Measurements from ENCODE around the gene WWTR1.

Gene WWTR1

DNA sequence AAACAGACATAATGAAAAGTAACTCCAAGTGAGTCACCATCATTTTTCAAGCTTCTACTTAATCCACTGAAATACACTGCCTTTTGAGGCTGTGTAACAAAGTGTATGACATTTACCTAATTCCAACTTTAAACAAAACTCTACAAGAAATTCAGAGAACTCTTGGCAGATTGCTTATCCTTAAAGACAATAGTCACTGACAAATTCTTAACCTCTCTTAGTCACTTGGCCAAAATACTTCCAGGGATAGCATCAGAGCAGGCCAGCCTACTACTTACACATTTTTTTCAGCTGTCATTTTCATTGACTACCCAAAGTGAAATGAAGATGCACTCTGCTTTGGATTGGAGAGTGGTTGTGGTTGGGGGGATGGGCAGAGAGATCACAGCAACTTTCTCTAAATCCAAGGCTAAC lies 3.6 kb downstream of the WWTR1 start:
- DNase-seq (ENCODE audit: low read depth in 2 of 2) = no peak

DNA sequence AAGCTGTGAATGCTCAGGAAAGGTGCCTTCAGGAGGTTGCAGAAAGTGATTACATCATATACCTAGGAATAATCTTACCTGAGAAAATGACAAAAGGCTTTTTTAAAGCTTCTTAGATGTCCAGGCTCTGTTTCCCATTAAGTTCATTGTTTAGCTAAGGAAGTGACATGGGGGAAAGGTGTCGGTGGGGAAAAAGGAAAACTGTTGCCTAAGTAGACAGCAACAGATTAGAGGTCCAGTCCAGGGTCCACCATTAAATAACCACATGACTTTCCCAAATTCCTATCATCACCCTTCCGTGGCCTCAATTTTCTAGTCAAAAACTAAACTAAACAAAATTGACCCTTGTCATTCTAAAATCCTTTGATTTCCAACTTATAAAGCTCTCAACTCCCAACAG lies 4.3 kb downstream of the WWTR1 start:
- no peak for DNase-seq (ENCODE audit: low read depth in 2 of 2)

DNA sequence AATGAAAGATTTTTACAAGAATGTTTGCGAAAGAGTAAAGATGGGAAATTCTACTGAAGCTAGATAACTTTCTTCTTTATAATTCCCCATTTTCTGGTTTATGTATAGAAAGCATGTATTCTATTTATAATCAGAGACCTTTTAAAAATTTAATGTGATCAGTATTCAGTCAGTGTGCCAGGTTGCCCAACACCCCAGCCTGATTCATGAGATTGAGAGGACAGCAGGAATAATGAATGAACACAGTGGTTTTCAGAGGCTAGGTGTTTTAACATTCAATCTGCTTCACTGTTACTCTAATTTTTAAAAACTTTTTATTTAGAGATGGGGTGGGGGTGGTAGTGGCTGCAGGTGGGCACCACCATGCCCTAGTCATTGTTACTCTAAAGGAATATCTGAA lies 4.7 kb downstream of the WWTR1 start:
- DNase-seq (ENCODE audit: low read depth in 2 of 2) = no peak

DNA sequence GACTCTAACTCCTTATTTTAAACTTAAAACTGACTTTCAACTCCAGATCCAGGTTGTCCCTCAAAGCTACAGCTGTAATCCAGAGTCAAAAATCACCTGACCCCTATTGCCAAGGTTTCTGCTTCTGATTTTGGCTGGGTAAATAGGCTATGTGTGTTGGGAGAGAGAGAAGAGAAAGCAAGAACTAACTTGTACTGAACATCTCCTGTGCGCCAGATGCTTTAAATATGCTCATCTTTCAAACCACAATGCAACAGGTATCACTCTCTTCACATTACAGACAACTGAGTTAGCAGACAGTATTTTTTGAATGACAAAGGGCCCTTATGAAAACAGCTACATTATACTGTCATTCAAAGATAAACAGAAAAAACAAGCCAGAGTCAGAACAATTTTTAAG lies 7.0 kb downstream of the WWTR1 start:
- DNase-seq (ENCODE audit: low read depth in 2 of 2) = no peak

DNA sequence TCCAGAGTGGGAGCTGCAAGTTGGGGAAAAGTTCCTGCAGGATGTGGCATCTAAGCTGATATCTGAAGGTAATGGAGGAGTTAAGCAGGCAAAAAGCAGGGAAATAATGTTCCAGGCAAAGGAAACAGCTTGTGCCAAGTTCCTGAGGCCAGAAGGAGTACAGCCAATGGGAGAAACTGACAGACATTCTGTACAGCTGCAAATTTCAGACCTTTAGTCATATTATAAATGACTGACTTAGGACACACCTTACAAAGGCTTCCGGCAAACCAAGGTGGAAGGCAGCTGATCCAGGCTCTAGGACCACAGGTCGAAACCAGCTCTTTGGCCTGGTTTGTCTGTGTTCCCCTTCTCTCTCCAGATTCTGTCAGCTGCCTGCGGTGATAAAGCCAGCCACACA lies 9.3 kb downstream of the WWTR1 start:
- DNase-seq (ENCODE audit: low read depth in 2 of 2) = no peak

DNA sequence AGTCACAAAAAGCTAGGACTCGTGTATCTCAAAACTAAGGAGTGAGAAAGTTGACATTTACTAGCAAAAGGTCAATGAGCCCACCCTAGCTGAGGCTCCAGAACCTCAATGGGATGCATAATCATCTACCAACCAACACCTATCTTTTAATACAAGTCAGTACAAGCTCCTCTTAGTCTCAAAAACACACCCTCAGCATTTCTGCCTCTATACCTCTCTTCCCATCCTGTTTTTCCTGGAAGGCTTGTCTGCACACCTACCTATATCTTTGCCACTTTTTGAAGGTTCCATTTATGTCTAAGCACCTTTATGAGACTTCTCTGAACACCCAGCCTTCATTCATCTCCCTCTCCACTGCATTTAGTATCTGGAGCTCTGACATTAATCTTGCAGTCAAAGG lies 10.0 kb downstream of the WWTR1 start:
- no peak for DNase-seq (ENCODE audit: low read depth in 2 of 2)

DNA sequence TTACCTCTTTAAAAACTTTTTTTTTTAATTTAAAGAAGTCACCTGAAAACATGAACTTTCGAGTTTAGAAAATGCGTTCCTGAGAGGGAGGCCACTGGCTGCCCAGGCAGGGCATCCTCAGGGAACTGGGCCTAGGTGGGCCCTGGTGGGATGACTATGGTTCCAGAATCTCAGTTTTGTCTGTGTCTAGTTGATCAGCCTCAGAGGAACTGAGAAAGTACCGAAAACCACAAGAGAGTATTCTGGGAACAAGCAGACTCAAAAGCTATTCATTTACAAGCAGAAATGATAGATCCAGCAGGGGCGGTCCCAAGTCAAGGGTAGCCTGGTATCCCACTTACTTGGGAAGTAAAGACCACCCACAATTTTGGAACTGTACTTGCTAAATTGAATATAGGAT lies 10.5 kb downstream of the WWTR1 start:
- no peak for DNase-seq (ENCODE audit: low read depth in 2 of 2)

DNA sequence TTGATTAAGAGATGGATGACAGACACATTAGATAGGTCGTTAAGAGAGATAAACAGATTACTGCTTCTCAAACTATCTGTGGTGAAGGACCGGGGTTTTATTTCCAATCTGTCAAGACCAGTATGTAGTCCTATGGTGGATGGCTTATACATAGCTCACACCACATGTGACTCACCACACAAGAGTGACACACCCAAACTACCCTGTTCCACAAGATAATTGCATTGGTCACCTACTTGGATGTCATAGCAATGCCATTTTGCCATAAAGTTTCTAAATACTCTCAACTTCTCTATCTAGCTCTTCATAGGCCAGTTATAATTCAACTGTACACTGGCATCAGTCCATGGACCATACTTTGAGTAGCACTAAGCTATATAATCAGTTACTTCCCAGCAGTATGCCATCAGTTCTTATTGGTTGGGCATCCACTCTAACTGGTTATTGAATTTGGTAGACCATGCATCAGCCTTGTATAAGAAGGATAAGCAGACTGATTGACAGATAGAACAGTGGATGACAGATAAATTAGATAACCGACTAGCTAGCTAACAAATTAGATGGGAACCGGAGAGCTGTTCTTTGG lies 11.6 kb downstream of the WWTR1 start:
- no peak for DNase-seq (ENCODE audit: low read depth in 2 of 2)

DNA sequence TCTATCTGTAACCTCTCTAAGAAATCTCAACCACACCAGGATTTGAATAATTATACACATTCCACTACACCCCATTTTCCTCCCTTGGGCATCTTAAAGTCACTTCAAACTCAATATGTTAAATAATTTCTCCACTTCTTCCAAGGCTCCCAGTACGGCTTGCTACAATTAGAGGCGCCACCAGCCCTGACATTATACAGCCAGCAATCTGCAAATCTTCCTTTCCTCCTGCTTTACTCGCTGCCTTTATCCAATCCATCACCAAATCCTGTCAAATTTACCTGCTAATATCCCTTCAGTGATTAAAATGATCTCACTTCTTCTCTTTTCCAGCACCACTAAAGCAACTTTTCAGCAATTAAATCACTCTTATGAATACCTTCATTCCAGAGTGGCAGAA lies 13.9 kb downstream of the WWTR1 start:
- DNase-seq (ENCODE audit: low read depth in 2 of 2) = no peak

DNA sequence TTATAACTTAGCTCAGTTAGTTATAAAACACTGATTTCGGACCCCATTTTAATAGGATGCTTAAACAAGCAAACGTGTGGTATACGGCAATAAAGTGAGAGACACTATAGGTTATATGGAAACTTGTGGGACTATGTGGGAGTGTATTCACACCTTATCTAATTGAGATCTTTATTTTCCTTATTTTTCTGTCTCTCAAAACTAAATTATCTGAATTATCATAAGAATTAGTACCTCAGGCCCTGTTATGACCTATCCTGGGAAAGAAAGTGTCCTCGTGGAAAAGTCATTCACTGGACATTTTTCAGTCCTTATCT lies 14.4 kb downstream of the WWTR1 start:
- no peak for DNase-seq (ENCODE audit: low read depth in 2 of 2)

DNA sequence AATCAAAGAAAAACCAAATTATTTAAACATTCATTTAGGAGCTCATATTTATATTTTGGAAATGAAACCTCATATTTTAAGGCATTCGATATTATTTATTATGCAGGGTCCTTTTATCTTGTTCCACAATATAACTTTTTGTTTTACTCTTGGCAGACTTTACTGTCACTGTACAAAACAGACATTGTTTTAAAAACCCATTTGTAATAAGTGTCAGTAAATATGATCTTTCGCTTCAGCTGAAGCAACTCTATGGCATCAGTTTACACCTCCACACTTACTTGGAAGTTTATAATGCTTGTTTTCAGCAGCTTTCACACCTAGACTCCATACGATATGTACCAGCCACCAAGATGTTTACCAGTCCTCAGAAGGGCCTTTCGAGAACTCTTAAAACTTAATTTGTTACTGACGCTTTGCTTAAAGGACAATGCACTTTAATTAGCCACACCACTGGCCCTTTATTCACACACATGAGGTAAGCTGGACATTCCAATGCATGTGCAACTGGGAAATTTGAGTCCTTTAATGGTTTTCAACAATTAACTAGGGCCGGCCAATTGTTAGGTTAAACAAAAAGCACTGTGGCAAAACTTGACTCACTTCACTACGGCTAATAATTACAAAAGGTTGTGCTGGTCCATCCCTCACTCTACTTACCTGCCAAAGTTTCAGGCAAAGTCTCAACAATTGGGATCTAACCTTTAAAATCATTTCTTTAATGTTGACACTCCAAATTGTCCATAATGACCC lies 16.7 kb downstream of the WWTR1 start:
- no peak for DNase-seq (ENCODE audit: low read depth in 2 of 2)

DNA sequence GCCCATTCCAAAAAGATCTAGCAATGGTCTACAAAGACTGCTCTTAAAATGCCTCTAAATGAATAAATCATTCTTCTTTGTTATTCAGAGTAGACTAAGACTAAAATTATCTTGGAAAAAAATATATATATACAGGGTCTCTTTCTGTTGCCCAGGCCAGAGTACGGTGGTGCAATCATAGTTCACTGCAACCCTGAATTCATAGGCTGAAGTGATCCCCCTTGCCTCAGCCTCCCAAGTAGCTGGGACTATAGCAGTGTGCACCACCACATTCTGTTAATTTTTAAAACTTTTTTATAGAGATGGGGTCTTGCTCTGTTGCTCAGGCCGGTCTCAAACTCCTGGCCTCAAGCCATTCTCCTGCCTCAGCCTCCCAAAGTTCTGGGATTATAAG lies 18.7 kb downstream of the WWTR1 start:
- no peak for DNase-seq (ENCODE audit: low read depth in 2 of 2)

DNA sequence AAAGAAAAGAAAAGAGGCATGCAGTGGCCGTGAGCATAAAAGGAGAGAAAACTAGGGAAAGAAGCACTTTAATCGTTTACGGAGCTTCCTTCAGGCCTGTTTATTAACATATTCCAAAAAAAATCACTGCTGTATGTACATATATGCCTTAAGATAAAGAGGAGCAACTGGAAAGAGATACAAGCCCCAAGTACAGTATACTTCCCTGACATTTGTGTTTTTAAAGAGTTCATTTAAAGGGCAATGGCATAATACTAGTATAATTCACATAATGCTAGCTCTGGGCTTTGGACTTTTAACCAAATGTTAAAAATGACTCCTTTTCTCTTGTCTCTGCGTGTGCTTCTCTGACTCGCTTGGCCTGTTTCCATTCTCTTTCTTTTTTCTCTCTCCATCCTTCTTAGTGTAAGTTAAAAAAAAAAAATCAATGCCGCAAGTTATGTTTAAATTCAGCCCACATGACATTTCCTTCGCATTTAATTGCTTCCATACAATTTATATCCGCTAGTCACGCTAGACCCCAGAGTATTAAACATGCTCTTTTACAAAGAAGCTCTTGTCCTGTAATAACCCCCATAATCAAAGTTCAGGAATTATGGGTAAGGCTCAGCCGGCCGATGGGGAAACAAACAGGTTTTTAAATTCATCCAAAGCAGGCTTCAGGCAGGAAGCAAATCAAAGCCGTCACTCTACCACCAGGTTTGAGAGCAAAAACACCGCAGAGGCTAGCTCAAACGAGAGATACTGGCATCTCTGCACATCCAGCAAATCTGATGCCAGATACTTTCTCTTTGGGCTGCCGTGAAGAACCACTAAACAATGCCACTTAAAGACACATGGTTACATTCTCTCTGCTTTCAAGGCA lies 19.4 kb downstream of the WWTR1 start:
- no peak for DNase-seq (ENCODE audit: low read depth in 2 of 2)

DNA sequence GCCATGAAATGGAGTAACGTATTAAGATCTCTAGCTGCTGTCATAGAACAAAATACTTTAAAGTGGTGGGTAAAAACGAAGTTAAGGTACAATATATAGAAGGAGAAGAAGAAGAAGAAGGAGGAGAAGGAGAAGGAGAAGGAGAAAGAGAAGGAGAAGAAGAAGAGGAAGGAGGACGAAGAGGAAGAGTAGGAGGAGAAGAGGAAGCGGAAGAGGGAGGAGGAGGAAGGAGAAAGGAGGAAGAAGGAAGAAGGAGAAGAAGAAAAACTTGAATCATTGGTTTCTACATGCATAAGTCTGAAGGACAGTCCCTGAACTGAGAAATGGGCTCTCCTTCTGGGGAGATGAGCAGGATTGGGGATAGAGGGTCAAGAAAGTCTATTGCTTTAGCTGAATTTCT lies 22.4 kb downstream of the WWTR1 start:
- DNase-seq (ENCODE audit: low read depth in 2 of 2) = no peak

DNA sequence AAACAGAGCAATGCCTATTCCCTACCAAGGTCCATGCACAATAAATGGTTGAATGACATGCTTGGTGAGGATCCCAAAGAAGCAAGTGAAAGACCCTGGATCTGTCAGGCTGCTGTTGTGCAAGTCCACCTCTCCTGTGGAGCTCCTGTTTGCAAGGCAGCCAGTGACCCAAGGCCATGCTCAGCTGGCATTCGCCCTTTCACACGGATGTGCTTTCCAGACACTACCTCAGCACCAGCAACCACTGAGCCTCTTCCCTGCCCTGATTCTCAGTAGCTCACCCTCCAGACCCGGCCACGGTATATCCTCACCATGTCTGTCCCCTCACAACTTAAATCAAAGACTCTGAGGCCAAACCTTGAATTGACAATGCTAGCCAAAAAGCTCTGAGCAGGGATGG lies 23.3 kb downstream of the WWTR1 start:
- DNase-seq (ENCODE audit: low read depth in 2 of 2) = no peak

DNA sequence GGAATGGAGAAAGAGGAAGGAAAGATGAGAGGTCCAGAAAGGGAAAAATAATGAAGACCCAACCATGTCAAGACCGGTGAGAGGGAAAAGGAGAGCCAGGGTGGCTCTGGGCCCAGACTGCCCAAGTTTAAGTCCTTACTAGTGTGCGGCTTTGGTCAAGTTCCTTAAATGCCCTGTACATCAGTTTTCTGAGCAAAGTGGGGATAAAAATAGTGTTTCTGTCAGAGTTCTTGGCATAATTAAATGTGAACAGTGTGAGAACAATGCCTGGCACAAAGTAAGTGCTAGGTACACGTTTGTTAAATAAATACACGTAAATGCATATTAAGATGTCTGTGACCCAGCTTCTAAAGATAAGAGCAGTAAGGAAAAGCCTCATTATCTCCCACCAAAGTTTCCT lies 23.8 kb downstream of the WWTR1 start:
- no peak for DNase-seq (ENCODE audit: low read depth in 2 of 2)

DNA sequence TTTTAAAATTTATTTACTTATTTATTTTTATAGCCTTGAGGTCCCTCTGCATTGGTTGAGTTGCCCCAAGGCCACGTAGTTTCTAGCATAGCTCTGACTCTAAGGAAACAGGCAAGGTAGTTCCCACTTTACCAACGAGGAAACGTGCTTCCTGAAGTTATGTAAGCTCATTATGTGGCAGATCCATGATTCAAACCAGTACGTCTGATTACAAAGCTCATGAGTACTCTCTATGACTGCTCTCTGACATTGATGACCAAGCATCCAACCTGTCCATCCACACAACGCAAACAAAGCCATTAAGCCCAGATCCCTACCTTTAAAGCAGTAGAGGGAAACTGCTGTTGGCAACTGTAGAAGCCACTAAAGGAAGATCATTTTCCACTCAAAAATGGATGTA lies 25.6 kb downstream of the WWTR1 start:
- no peak for DNase-seq (ENCODE audit: low read depth in 2 of 2)

DNA sequence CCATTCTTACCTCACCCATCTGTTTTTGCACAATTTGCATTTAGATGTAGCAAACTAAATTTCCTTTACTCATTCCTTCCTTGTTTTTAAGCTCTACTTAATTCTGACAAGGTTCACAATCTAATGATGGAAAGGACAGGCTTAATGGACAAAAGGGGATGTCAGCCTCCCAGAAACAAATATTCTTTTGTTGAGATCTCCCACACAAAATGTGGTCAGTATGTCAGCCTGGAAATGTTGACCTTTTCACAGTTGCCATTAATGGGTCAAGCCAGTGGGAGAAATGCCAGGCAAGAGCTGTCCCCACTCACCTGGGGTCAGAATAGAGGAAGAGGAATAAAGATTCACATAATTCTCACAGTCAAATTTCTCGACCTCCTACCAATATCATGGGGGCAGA lies 27.0 kb downstream of the WWTR1 start:
- DNase-seq (ENCODE audit: low read depth in 2 of 2) = no peak

DNA sequence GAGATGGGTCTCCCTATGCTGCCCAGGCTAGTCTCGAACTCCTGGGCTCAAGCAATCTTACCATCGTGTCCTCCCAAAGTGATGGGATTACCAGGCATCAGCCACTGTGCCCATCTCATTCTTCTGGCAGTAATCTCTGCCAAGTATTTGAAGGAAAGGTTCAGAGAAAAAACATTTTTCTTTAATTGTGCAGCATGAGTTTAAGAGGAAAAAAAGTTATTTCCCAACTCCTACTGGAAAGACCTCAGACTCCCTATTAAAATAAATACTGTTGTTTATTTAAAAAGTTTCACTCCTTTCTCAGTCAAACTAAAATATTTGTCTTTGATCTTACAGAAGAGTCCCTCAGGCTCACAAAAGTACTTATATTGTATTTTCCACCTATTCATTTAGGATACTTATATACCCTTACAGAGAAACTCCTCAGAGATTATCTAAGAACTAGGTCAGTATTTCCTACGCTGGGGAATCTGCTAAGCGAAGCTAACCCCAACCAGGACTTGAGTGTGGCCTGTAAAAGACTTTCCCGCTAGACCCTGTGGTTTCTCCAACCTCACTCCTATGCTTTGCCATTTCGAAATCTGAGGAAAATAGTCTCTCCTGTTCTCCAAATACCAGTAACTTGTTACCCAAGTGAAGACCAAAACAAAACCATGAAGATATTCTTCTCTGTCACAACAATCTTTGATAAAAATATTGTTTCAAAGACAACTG lies 28.7 kb downstream of the WWTR1 start:
- DNase-seq (ENCODE audit: low read depth in 2 of 2) = no peak

DNA sequence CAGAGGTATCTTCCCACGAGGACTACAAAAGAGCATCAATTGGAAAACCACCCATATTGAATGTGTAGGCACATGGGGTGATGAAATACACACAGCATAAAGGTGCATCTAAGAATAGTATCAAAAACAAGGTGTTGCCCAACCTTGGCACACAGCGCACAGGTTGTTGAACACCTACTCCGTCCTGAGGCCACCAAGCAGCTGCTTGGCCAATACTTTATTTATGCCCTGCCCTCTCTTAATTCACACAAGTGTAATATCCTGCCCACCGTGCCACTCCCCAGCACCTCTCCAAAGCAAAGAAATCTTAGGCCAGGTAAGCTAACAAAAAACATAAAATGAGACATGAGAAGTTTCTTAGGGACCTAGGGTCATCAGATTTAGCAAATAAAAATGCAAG lies 31.2 kb downstream of the WWTR1 start:
- DNase-seq (ENCODE audit: low read depth in 2 of 2) = no peak

DNA sequence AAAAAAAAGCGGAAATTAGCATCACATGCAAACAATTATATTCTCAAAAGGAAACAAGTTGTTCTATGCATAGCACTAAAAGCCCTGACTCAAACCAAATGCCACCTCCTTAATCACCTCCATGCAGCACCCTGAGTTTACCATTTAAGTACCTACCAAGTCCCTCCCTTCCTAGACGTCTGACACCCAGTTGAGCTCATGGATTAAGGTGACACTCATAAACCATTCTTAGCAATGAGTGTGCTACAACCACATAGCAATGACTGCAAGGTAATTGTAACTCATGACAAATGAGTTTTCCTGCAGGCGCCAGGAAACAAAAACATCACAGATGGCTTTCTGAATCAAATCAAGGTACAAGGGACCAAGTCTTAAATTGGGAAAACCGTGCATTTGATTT lies 32.0 kb downstream of the WWTR1 start:
- DNase-seq (ENCODE audit: low read depth in 2 of 2) = no peak

DNA sequence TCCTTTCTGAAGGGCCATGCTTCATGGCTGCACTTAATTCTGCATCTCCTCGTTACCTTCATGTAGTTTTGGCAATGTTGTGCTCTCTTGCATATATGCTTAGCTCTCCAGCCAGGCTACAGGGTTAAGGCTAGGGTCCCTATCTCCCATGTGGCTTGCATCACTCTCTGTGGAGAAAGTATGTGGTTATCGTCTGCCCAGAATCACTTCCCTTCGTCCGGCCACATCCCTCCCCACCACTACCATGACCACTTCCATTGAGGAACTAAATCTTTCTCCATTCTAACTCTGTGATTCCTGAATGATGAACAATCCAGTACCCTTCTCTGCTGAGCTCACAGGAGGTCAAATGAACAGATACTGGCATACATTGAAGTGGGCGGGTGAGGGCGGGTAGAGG lies 34.0 kb downstream of the WWTR1 start:
- no peak for DNase-seq (ENCODE audit: low read depth in 2 of 2)
